ENCODE data around the gene CD226. TPM values are rescaled to one million over a fixed set of nuclear protein-coding genes. Genes with fewer than 3 reads are reported as not detected.
A peak's percentile ranks its signal among the peaks of the same experiment; 100 is the strongest.

The CD226 gene
- total RNA-seq: 10 to 100 TPM; 94.6 to 95.7 TPM
- polyA plus RNA-seq: 10 to 100 TPM; 67.2 to 73.1 TPM

DNA sequence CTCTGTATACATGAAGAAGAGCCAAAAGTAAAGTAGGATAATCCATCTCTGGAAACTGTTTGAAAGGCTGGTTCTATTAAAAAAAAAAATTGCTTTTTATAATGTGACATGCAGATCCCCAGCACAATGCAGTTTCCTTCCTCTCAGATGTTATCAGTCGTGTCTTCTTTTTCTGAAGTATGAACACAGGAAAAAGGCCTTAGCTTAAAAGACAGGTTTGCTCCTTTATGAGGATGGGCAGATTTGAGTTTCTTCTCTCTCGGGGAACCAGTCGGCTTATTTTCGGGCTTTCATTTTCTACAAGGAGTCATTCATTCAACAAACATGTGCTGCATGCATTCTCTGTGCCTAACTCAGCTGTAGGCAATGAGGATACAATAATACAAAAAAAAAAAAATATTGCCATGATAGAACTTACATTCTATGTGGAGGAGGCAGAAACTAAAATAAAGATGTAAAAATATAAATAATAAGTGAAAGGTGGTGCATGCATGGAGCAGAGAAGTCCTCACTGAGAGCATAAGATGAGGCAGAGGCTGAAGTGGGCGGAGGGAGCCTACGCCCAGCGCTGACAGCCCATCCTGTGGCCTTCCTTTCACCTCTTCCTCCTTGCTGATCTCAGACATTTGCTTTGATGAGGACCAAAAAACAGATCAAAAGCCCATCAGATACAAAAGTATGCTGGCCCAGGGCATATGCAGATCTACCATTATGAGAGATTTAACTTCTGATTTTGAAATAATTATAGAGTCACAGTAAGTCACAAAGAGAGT is at the start of gene CD226:
CD226 (minus strand) TSS at position 513 of the 773 bp plus-strand sequence; CDS start at position 46, 467 bp downstream.
- Mint-ChIP-seq H3K4me3 (peak within 1 kb of the TSS in 2 of 8 donors; percentile 86 to 91), H3K27ac (no peak within 1 kb of the TSS), H3K36me3 (peaks cover 43 to 44% of the 10 kb centered on the region in 2 donors), H3K4me1 (peaks cover 9 to 45% (median 28%) of the 10 kb centered on the region in 4 donors), H3K27me3 (no peaks in the 10 kb centered on the region), H3K9me3 (peaks cover 0 to 2% (median 0%) of the 10 kb centered on the region in 8 donors)
- Histone ChIP-seq H3K27ac (ENCODE audit: low read depth, low read length) (peak within 1 kb of the TSS; percentile 60), H3K27me3 (ENCODE audit: insufficient read depth, low read length) (no peaks in the 10 kb centered on the region), H3K4me1 (ENCODE audit: insufficient read depth, low read length) (peaks cover 98% of the 10 kb centered on the region), H3K9me3 (ENCODE audit: control insufficient read depth in 1 of 2, low read length in 2 of 2) (no peaks in the 10 kb centered on the region), H3K4me3 (ENCODE audit: low read length in 2 of 2) (peak within 1 kb of the TSS; percentile 63 to 71), H3K36me3 (ENCODE audit: insufficient read depth, low read length) (peaks cover under 1% of the 10 kb centered on the region)
- DNase-seq: peak; percentile 61 to 68 (median 64)
- POLR2A ChIA-PET (ENCODE audit: partially characterized antibody): interaction anchor here (1.1 to 6.1 kb wide), 5 partner anchors 10 to 49 kb away, joined by 4 to 168 read pairs (median 38); no protein-coding TSS in a partner anchor
- intact Hi-C loops (cut with micrococcal nuclease): loop anchor here (1.0 kb wide), 2 partner anchors 9 to 12 kb away; no protein-coding TSS in a partner anchor
- CTCF ChIA-PET (ENCODE audit: partially characterized antibody): interaction anchor here (0.8 to 7.0 kb wide), 5 partner anchors 8 to 21 kb away, joined by 3 to 56 read pairs (median 11); no protein-coding TSS in a partner anchor

DNA sequence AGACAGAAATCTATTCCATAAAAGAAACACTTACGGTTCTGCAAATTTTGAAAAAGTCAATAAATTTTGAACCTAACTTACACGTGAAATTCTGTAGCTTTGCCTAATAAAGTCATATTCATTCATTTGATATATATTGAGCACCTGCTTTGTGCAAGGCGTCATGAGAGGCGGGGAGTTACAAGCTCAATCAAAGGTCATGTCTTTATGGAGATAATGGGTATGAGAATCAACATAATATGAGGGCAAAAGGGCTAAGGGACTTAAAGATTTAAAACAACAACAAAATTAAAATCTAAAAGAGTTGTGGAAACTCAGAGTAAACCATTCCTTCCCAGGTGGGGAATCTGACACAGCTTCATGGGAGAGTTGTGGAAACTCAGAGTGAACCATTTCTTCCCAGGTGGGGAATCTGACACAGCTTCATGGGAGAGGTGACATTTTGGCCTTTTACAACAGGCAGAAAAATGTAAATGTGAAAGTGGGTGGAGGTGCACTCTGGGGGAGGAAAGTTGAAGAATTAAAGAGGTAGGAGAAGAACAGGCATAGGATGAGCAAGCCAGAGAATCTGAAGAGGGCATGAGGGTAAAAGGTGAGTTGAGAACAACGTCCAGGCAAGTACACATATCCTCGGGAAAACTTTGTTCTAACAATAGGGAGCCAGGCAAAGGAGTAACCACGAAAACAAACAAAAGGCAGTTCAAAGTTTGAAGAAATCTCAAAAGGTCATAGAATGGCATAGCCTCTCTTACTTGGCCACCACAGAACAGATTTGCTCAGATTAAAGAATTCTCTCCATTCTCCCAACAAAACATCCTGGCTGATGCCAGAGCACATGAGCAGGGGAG is 49.5 kb upstream of the CD226 start:
- DNase-seq: no peak
- Histone ChIP-seq H3K36me3 (ENCODE audit: insufficient read depth, low read length) (no peaks in the 10 kb centered on the region), H3K27ac (ENCODE audit: low read depth, low read length) (no peak overlapping the region), H3K4me1 (ENCODE audit: insufficient read depth, low read length) (no peaks in the 10 kb centered on the region), H3K4me3 (ENCODE audit: low read length in 2 of 2) (no peak overlapping the region), H3K27me3 (ENCODE audit: insufficient read depth, low read length) (no peaks in the 10 kb centered on the region), H3K9me3 (ENCODE audit: control insufficient read depth in 1 of 2, low read length in 2 of 2) (no peaks in the 10 kb centered on the region)
- H3K4me1 Mint-ChIP-seq: peaks cover 0 to 9% (median 5%) of the 10 kb centered on the region in 4 donors
- intact Hi-C loops (cut with micrococcal nuclease): no loop called here
- H3K9me3 Mint-ChIP-seq: peaks cover 0 to 6% (median 0%) of the 10 kb centered on the region in 8 donors
- peak overlapping the region in 1 of 7 donors; percentile 33 for H3K27ac Mint-ChIP-seq
- CTCF ChIA-PET (ENCODE audit: partially characterized antibody): no interaction called here
- H3K27me3 Mint-ChIP-seq: no peaks in the 10 kb centered on the region
- H3K4me3 Mint-ChIP-seq: no peak overlapping the region
- POLR2A ChIA-PET (ENCODE audit: partially characterized antibody): no interaction called here
- peaks cover 39 to 68% of the 10 kb centered on the region in 2 donors for H3K36me3 Mint-ChIP-seq

GRCh38 chr18:69996417-69996816 is 48.7 kb upstream of the CD226 start:
- peaks cover 33 to 68% of the 10 kb centered on the region in 2 donors for H3K36me3 Mint-ChIP-seq

GRCh38 chr18:69995774-69996173 is 48.1 kb upstream of the CD226 start:
- no peak overlapping the region for H3K4me3 ChIP-seq (ENCODE audit: low read length in 2 of 2)
- H3K27ac Mint-ChIP-seq: peak overlapping the region in 1 of 7 donors; percentile 46

More at GRCh38 chr18:69996417-69996816, 48.7 kb upstream of the CD226 start:
- CTCF ChIA-PET (ENCODE audit: partially characterized antibody): no interaction called here
- Histone ChIP-seq H3K27me3 (ENCODE audit: insufficient read depth, low read length) (no peaks in the 10 kb centered on the region), H3K4me1 (ENCODE audit: insufficient read depth, low read length) (no peaks in the 10 kb centered on the region), H3K4me3 (ENCODE audit: low read length in 2 of 2) (no peak overlapping the region), H3K27ac (ENCODE audit: low read depth, low read length) (no peak overlapping the region), H3K9me3 (ENCODE audit: control insufficient read depth in 1 of 2, low read length in 2 of 2) (no peaks in the 10 kb centered on the region), H3K36me3 (ENCODE audit: insufficient read depth, low read length) (no peaks in the 10 kb centered on the region)
- no peak overlapping the region for H3K4me3 Mint-ChIP-seq
- POLR2A ChIA-PET (ENCODE audit: partially characterized antibody): no interaction called here
- H3K4me1 Mint-ChIP-seq: peaks cover 0 to 9% (median 5%) of the 10 kb centered on the region in 4 donors
- peaks cover 0 to 8% (median 0%) of the 10 kb centered on the region in 8 donors for H3K9me3 Mint-ChIP-seq
- no peak overlapping the region for H3K27ac Mint-ChIP-seq
- no peak for DNase-seq
- H3K27me3 Mint-ChIP-seq: no peaks in the 10 kb centered on the region
- intact Hi-C loops (cut with micrococcal nuclease): no loop called here

DNA sequence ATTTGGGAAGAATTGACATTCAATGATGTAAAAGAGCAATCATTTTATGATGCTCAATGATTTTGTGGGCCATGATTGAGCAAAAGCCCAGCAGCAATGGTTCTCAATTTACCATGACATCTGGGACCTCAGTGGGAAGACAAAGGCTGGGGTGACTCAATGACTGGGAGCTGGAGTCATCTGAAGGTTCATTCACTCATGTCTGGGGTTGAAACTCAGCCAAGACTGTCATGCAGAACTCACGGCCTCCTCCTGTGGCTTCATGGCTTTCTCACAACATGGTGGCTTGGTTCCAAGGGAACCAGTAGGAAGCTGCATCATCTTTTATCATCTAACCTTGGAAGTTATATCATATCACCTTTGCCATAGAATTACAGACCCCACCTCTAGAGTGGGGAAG is 45.1 kb upstream of the CD226 start:
- Mint-ChIP-seq H3K4me3 (no peak overlapping the region), H3K27ac (no peak overlapping the region), H3K4me1 (peaks cover 0 to 6% (median 4%) of the 10 kb centered on the region in 4 donors), H3K27me3 (no peaks in the 10 kb centered on the region), H3K9me3 (peaks cover 0 to 34% (median 19%) of the 10 kb centered on the region in 8 donors), H3K36me3 (peaks cover 39 to 79% of the 10 kb centered on the region in 2 donors)
- DNase-seq: no peak
- ChIA-PET CTCF (ENCODE audit: partially characterized antibody) (no interaction called here), POLR2A (ENCODE audit: partially characterized antibody) (no interaction called here)
- peaks cover 0 to 3% of the 10 kb centered on the region in 2 donors for H3K9me3 ChIP-seq (ENCODE audit: control insufficient read depth in 1 of 2, low read length in 2 of 2)
- H3K4me1 ChIP-seq (ENCODE audit: insufficient read depth, low read length): no peaks in the 10 kb centered on the region
- intact Hi-C loops (cut with micrococcal nuclease): no loop called here
- H3K36me3 ChIP-seq (ENCODE audit: insufficient read depth, low read length): no peaks in the 10 kb centered on the region
- H3K27ac ChIP-seq (ENCODE audit: low read depth, low read length): no peak overlapping the region
- no peaks in the 10 kb centered on the region for H3K27me3 ChIP-seq (ENCODE audit: insufficient read depth, low read length)
- no peak overlapping the region for H3K4me3 ChIP-seq (ENCODE audit: low read length in 2 of 2)

More at GRCh38 chr18:69995774-69996173, 48.1 kb upstream of the CD226 start:
- Mint-ChIP-seq H3K27me3 (no peaks in the 10 kb centered on the region), H3K4me3 (no peak overlapping the region), H3K36me3 (peaks cover 33 to 67% of the 10 kb centered on the region in 2 donors), H3K9me3 (peaks cover 0 to 14% (median 0%) of the 10 kb centered on the region in 8 donors), H3K4me1 (peaks cover 0 to 9% (median 5%) of the 10 kb centered on the region in 4 donors)
- no peaks in the 10 kb centered on the region for H3K9me3 ChIP-seq (ENCODE audit: control insufficient read depth in 1 of 2, low read length in 2 of 2)
- no peaks in the 10 kb centered on the region for H3K27me3 ChIP-seq (ENCODE audit: insufficient read depth, low read length)
- intact Hi-C loops (cut with micrococcal nuclease): no loop called here
- no peak overlapping the region for H3K27ac ChIP-seq (ENCODE audit: low read depth, low read length)
- H3K4me1 ChIP-seq (ENCODE audit: insufficient read depth, low read length): no peaks in the 10 kb centered on the region
- ChIA-PET CTCF (ENCODE audit: partially characterized antibody) (no interaction called here), POLR2A (ENCODE audit: partially characterized antibody) (no interaction called here)
- no peak for DNase-seq
- no peaks in the 10 kb centered on the region for H3K36me3 ChIP-seq (ENCODE audit: insufficient read depth, low read length)

GRCh38 chr18:69987870-69988269 is 40.2 kb upstream of the CD226 start:
- H3K27ac Mint-ChIP-seq: peak overlapping the region in 1 of 7 donors; percentile 65
- peaks cover 0 to 1% (median 0%) of the 10 kb centered on the region in 4 donors for H3K4me1 Mint-ChIP-seq
- no peak overlapping the region for H3K4me3 ChIP-seq (ENCODE audit: low read length in 2 of 2)
- no peak overlapping the region for H3K4me3 Mint-ChIP-seq
- H3K9me3 ChIP-seq (ENCODE audit: control insufficient read depth in 1 of 2, low read length in 2 of 2): peaks cover 0 to 3% of the 10 kb centered on the region in 2 donors
- H3K4me1 ChIP-seq (ENCODE audit: insufficient read depth, low read length): no peaks in the 10 kb centered on the region
- no peak for DNase-seq
- no peaks in the 10 kb centered on the region for H3K27me3 ChIP-seq (ENCODE audit: insufficient read depth, low read length)
- peaks cover 0 to 44% (median 28%) of the 10 kb centered on the region in 8 donors for H3K9me3 Mint-ChIP-seq
- peaks cover 31 to 68% of the 10 kb centered on the region in 2 donors for H3K36me3 Mint-ChIP-seq
- ChIA-PET CTCF (ENCODE audit: partially characterized antibody) (interaction anchor here (1.2 to 1.6 kb wide), 2 partner anchors 12 to 20 kb away, joined by 3 to 4 read pairs; no protein-coding TSS in a partner anchor), POLR2A (ENCODE audit: partially characterized antibody) (interaction anchor here (0.8 kb wide), 1 partner anchor 53 kb away, joined by 3 read pairs; no protein-coding TSS in a partner anchor)
- H3K27ac ChIP-seq (ENCODE audit: low read depth, low read length): no peak overlapping the region
- intact Hi-C loops (cut with micrococcal nuclease): no loop called here
- no peaks in the 10 kb centered on the region for H3K27me3 Mint-ChIP-seq
- H3K36me3 ChIP-seq (ENCODE audit: insufficient read depth, low read length): no peaks in the 10 kb centered on the region

All from CD4-positive, alpha-beta memory T cell (primary cell).